Stimulated activated memory B cell treated with anti-CD40 and anti-IgM and Interleukin-4, amounts not matched to agents 10 μg/mL and 1 μg/mL and 100 μg/mL, for 72 hours (primary cell): ENCODE data around the gene MAP2K2.

Experiments used
- ATAC-seq: fragments of 150-1000 bp; cut with Tn5 transposase; 2 replicates; pipeline ENCODE4 v1.10.0; 2021
- H3K27ac Mint-ChIP-seq: one replicate; pipeline ENCODE4 v1.8.0; 2022; ENCODE audit warnings: mild to moderate bottlenecking, mixed read lengths
- H3K27me3 Mint-ChIP-seq: one replicate; pipeline ENCODE4 v1.8.0; 2022; ENCODE audit warnings: mixed read lengths
- H3K36me3 Mint-ChIP-seq: one replicate; pipeline ENCODE4 v1.8.0; 2022; ENCODE audit warnings: mixed read lengths
- H3K4me1 Mint-ChIP-seq: one replicate; pipeline ENCODE4 v1.8.0; 2022; ENCODE audit warnings: mixed read lengths
- H3K4me3 Mint-ChIP-seq: one replicate; pipeline ENCODE4 v1.8.0; 2022; ENCODE audit warnings: mild to moderate bottlenecking, moderate library complexity, mixed read lengths
- H3K9me3 Mint-ChIP-seq: one replicate; pipeline ENCODE4 v1.8.0; 2022; ENCODE audit warnings: mixed read lengths

The MAP2K2 gene

GRCh38 chr19:4096049-4096892 is 27.7 kb downstream of the MAP2K2 start:
- Mint-ChIP-seq H3K27ac (no peak overlapping the region), H3K36me3 (peaks cover 33% of the 10 kb centered on the region), H3K27me3 (no peaks in the 10 kb centered on the region), H3K9me3 (no peaks in the 10 kb centered on the region), H3K4me3 (no peak overlapping the region), H3K4me1 (no peaks in the 10 kb centered on the region)
- no peak for ATAC-seq

DNA sequence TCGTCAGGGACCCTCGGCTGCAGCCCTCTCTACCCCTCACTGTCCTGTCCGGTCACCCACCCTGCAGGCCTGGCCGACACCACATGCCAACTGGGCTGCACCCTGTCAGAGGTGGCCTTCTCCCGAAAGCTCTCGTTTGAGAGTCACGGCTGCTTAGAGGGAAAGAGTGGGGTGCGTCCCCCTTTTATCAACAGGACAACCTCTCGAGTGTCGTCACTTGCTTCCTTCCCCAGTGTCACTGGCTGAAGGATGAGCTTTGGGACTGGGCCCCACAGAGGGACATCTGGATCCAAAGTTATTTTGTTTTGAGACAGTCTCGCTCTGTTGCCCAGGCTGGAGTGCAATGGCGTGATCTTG is 28.5 kb downstream of the MAP2K2 start:
- H3K27ac Mint-ChIP-seq: no peak overlapping the region
- peaks cover 30% of the 10 kb centered on the region for H3K36me3 Mint-ChIP-seq
- H3K27me3 Mint-ChIP-seq: no peaks in the 10 kb centered on the region
- no peak overlapping the region for H3K4me3 Mint-ChIP-seq
- no peak for ATAC-seq
- H3K9me3 Mint-ChIP-seq: no peaks in the 10 kb centered on the region
- no peaks in the 10 kb centered on the region for H3K4me1 Mint-ChIP-seq

DNA sequence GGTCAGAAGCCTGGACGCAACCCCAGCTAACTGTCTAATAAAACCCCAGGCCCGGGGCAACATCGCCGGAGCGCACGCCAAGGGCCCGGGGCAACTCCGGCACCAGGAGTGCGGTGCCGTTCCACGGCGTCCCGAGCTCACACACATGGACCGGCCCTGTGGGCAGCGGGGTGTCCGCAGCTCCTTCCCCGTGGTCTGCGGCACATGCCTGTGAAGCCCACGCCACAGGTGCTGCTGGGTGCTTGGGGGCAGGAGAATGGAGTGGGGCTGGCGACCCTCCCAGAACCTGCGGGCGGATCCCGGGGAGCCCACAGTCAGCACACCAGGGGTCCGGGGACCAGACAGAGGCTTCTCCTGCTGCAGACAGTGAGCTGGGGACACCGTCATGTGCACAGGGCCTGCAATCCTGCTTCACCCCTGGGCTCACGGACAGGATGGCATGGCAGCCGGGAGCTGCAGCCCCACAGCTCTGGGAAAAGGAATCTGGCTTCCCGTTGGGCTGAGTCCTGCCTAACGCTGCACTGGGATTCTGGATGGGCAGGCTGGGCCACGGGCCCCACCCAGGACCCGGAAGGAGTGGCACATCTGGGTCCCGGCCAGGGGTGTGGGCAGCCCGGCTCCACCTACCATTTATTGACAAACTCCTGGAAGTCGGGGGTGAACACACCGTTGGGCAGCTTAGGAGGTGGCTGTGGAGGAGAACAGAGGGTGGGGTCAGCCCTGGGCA is 29.0 kb downstream of the MAP2K2 start:
- Mint-ChIP-seq H3K27me3 (no peaks in the 10 kb centered on the region), H3K4me1 (peaks cover under 1% of the 10 kb centered on the region), H3K36me3 (peaks cover 30% of the 10 kb centered on the region)

GRCh38 chr19:4094291-4094690 is 29.6 kb downstream of the MAP2K2 start:
- Mint-ChIP-seq H3K4me1 (peaks cover 6% of the 10 kb centered on the region), H3K27ac (no peak overlapping the region), H3K27me3 (no peaks in the 10 kb centered on the region), H3K36me3 (peaks cover 36% of the 10 kb centered on the region), H3K4me3 (no peak overlapping the region), H3K9me3 (no peaks in the 10 kb centered on the region)
- no peak for ATAC-seq

More for the DNA sequence above, 29.0 kb downstream of the MAP2K2 start:
- no peaks in the 10 kb centered on the region for H3K9me3 Mint-ChIP-seq
- no peak overlapping the region for H3K4me3 Mint-ChIP-seq
- no peak overlapping the region for H3K27ac Mint-ChIP-seq
- no peak for ATAC-seq

DNA sequence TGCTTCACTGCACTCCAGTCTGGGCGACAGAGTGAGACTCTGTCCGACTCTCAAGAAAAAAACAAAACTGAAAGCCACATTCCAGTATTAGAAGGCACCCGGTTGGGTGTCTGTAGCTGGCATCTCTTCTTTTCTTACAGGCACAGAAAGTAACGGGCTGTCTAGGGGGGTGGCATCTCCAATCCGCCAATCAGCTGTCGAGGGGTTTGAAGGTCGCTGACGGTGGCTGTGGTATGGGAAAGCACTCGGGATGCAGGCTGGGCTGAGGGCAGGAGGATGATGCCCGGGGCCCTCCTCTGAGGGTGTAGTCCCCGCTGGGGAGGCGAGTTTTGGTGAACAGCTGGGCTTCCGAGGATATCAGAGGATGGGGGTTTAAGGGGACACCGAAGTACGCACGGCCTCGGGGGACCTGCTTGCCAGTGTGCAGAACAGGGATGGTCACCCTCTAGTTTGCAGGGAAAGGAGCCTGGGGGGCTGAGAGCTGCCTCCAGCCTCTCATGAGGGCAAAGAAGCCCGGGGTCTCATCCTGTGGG is 30.2 kb downstream of the MAP2K2 start:
- peaks cover 12% of the 10 kb centered on the region for H3K4me1 Mint-ChIP-seq
- peak overlapping the region; percentile 17 for H3K27ac Mint-ChIP-seq
- no peak overlapping the region for H3K4me3 Mint-ChIP-seq
- H3K27me3 Mint-ChIP-seq: no peaks in the 10 kb centered on the region
- no peaks in the 10 kb centered on the region for H3K9me3 Mint-ChIP-seq
- ATAC-seq: no peak
- peaks cover 36% of the 10 kb centered on the region for H3K36me3 Mint-ChIP-seq

DNA sequence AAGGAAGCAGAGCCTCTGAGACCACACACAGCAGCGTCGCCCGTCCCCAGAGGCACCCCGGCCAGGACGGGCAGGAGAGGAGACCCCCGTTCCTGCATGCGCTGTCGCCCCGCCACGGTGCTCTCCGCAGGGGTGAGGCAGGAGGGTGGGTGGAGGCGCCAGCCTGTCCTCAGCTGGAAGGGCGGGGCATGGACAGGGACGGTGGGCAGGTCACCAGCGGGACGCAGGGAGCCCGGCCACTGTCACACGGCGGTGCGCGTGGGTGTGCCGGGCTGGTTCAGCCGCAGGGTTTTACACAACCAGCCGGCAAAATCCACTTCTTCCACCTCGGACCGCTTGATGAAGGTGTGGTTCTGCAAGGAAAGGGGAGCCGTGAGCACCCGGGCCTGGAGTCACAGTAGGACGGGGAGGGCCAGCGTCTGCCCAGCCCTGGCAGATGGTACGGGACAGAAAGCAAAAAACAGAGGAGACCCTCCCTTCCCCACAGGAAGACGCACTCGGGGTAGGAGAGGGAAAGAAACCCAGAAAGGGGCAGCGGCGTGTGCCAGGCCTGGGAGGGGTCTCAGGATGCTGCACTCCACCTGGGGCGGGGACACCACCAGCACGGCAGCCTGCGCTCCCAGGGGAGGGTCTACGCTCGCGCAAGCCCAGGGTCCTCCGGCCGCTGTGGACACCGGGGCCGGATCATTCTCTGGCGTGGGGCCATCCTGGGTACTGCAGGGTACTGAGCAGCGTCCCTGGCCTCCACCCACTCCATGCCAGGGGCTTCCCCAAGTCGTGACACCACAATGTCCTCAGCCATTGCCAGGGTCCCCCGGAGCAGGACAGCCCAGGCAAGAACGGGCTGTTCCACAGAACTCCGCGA is 33.3 kb downstream of the MAP2K2 start:
- peaks cover 15% of the 10 kb centered on the region for H3K4me1 Mint-ChIP-seq
- H3K27me3 Mint-ChIP-seq: no peaks in the 10 kb centered on the region
- ATAC-seq: peak; percentile 28
- no peaks in the 10 kb centered on the region for H3K9me3 Mint-ChIP-seq
- no peak overlapping the region for H3K27ac Mint-ChIP-seq
- H3K36me3 Mint-ChIP-seq: peaks cover 27% of the 10 kb centered on the region
- H3K4me3 Mint-ChIP-seq: no peak overlapping the region

GRCh38 chr19:4089946-4090345 is 34.0 kb downstream of the MAP2K2 start:
- H3K36me3 Mint-ChIP-seq: peaks cover 27% of the 10 kb centered on the region
- peaks cover 15% of the 10 kb centered on the region for H3K4me1 Mint-ChIP-seq
- no peak for ATAC-seq

DNA sequence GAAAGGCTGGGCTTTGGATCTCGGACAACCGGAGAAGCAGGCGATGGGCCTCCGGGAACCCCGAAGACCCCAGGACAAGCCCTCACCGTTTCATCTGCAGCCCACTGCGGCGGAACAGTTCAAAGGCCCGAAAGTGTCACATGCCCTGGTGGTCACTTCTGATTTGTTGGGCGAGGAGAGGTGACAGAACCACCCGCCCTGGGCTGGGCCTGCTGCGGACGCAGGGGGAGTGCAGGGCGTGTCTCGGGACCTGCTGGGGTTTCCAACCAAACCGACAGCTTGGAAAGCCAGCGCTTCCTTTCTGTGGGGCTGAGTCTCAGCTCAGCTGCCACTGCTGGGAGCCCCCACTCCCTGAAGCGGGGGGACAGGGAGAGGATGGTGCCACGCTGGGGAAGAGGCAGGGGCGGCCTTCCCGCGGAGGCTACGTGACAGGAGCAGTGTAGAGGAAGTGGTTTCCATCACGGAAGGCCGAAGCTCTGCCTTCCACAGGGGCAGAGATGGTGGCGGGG is 34.5 kb downstream of the MAP2K2 start:
- peak overlapping the region; percentile 65 for H3K27ac Mint-ChIP-seq
- H3K4me1 Mint-ChIP-seq: peaks cover 19% of the 10 kb centered on the region
- peaks cover 27% of the 10 kb centered on the region for H3K36me3 Mint-ChIP-seq

More at GRCh38 chr19:4089946-4090345, 34.0 kb downstream of the MAP2K2 start:
- Mint-ChIP-seq H3K9me3 (no peaks in the 10 kb centered on the region), H3K4me3 (no peak overlapping the region), H3K27ac (peak overlapping the region; percentile 65), H3K27me3 (no peaks in the 10 kb centered on the region)

DNA sequence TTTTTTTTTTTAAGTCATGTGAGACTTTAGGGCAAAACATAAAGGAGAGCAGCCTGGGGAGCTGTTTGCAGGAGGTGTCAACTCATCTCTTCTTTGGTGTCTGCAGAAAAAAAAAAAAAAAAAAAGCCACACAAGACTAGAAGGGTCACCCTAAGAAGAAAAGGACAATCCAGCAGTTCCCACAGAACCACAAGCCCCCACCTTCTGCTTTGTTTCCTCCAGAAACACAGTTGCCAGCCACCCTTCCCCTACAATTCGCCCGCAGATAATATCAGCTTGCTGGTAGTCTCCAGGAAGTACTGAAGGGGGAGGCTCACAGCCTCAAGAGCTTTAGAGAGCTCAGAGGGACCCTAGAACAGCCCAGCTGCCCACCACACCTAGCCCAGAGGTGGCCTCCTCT is 34.9 kb downstream of the MAP2K2 start:
- H3K27me3 Mint-ChIP-seq: no peaks in the 10 kb centered on the region
- peak; percentile 2 for ATAC-seq
- peaks cover 24% of the 10 kb centered on the region for H3K4me1 Mint-ChIP-seq

More for the DNA sequence above, 34.5 kb downstream of the MAP2K2 start:
- H3K27me3 Mint-ChIP-seq: no peaks in the 10 kb centered on the region
- peak; percentile 58 for ATAC-seq
- no peaks in the 10 kb centered on the region for H3K9me3 Mint-ChIP-seq
- peak overlapping the region; percentile 51 for H3K4me3 Mint-ChIP-seq

DNA sequence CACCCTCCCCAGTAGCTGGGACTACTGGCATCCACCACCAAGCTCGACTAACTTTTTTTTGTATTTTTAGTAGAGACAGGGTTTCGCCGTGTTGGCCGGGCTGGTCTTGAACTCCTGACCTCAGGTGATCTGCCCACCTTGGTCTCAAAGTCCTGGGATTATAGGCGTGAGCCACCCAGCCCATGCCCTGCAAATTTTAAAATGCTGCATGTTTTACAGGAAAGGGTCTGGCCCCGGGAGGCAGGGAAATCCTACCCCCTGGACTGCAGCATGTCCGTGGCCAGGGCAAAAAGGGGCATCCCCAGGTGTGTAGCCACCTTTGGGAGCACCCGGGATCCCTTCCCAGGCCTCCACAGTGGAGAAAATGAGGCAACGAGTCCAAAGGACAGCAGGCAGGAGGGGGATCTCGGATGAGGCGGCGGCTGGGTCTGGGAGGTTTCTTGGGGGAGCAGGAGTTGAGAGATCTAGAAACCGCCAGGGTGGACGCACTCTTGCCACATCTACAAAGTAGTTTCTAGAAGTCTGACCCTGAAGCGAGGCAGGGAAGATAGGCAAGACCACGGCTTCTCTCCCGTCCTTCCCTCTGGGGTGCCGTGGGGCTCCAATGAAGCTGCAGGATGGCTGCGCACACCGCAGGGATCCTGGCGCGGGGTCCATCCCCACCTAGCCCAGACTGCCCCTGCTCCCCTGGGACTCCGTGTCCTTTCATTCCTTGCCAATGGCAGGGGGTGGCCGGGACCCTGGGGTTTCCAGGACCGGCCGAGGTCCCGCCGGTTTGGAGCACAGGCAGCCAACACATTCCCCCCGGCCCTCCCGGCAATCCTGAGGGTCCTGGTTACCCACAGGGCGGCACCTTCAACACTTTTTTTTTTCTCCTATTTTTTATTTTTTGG is 35.9 kb downstream of the MAP2K2 start:
- no peak for ATAC-seq
- Mint-ChIP-seq H3K4me3 (no peak overlapping the region), H3K27ac (peak overlapping the region; percentile 17), H3K36me3 (peaks cover 18% of the 10 kb centered on the region), H3K4me1 (peaks cover 31% of the 10 kb centered on the region), H3K27me3 (no peaks in the 10 kb centered on the region), H3K9me3 (no peaks in the 10 kb centered on the region)

More for the DNA sequence above, 34.9 kb downstream of the MAP2K2 start:
- H3K36me3 Mint-ChIP-seq: peaks cover 27% of the 10 kb centered on the region
- H3K4me3 Mint-ChIP-seq: peak overlapping the region; percentile 51
- H3K9me3 Mint-ChIP-seq: no peaks in the 10 kb centered on the region
- peak overlapping the region; percentile 65 for H3K27ac Mint-ChIP-seq

GRCh38 chr19:4086411-4086867 is 37.5 kb downstream of the MAP2K2 start:
- no peak for ATAC-seq
- no peak overlapping the region for H3K4me3 Mint-ChIP-seq
- peaks cover 34% of the 10 kb centered on the region for H3K4me1 Mint-ChIP-seq
- no peaks in the 10 kb centered on the region for H3K27me3 Mint-ChIP-seq
- no peaks in the 10 kb centered on the region for H3K9me3 Mint-ChIP-seq
- H3K36me3 Mint-ChIP-seq: peaks cover 15% of the 10 kb centered on the region
- no peak overlapping the region for H3K27ac Mint-ChIP-seq

- Mint-ChIP-seq H3K36me3 (peaks cover 2% of the 10 kb centered on the region), H3K27me3 (no peaks in the 10 kb centered on the region), H3K4me1 (peaks cover 30% of the 10 kb centered on the region), H3K4me3 (peak overlapping the region; percentile 42), H3K27ac (peak overlapping the region; percentile 81), H3K9me3 (no peaks in the 10 kb centered on the region)
- ATAC-seq: peak; percentile 74
Measured at GRCh38 chr19:4084547-4084877, 39.4 kb downstream of the MAP2K2 start.

GRCh38 chr19:4083677-4084546 is 40.0 kb downstream of the MAP2K2 start:
- Mint-ChIP-seq H3K27me3 (no peaks in the 10 kb centered on the region), H3K4me1 (peaks cover 24% of the 10 kb centered on the region), H3K27ac (peak overlapping the region; percentile 81), H3K9me3 (no peaks in the 10 kb centered on the region), H3K36me3 (no peaks in the 10 kb centered on the region), H3K4me3 (peak overlapping the region; percentile 42)
- peak; percentile 60 for ATAC-seq
